ENCODE measurements around the gene AMIGO2.

Gene AMIGO2

DNA sequence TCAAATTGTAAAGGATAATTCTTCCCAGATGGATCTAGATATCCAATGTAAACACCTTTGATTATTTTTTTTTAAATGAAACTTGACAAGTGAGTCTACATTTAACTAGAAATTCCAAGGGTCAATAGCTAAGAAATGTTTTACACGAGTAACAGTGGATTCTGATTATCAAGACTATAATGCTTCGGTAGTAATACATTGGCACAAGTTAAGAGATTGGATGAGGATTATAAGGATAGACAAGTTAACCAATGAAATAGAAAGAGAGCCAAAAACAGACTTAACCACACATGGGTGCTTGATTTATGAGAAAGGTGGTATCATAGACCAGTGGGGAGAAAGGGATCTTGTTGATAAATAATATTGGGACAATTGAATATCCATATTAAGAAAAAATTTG lies 40.7 kb downstream of the AMIGO2 start:
- no peak overlapping the region for H3K4me3 ChIP-seq (ENCODE audit: insufficient read depth, low read length, poor library complexity, severe bottlenecking)

DNA sequence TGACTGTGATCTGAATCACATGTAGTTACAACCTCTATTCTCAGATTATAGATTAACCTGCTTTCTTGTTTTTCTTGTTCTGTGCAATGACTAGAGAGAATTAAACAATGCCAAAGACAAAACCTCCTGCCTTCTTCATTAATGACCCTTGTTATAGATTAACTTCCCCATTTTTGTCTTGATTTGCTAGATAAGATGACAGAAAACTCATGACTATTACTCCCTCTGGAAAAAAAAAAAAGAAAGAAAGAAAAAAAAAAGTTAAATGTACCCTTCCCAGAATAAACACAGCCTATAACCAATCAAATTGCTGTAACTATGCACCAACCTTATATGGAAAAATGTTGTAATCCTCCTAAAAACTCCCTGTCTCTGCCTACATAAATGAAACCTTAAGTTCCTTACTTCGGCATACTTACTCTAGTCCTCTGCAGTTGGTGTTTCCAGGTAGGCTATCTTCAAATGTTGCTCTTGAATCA lies 41.5 kb downstream of the AMIGO2 start:
- Histone ChIP-seq H3K4me3 (ENCODE audit: insufficient read depth, low read length, poor library complexity, severe bottlenecking) (no peak overlapping the region), H3F3A (ENCODE audit: insufficient read depth) (no peaks in the 10 kb centered on the region), H3K27ac (ENCODE audit: low read depth, low read length) (no peak overlapping the region), H3K9me3 (ENCODE audit: insufficient read depth, low read length) (no peaks in the 10 kb centered on the region), H2AFZ (ENCODE audit: low read depth, low read length, severe bottlenecking) (no peak overlapping the region), H3K27me3 (ENCODE audit: low read length) (no peaks in the 10 kb centered on the region), H3K9ac (ENCODE audit: low read length) (no peak overlapping the region), H3K79me2 (ENCODE audit: insufficient read depth, low read length) (no peaks in the 10 kb centered on the region), H3K36me3 (ENCODE audit: low read length) (no peaks in the 10 kb centered on the region), H4K20me1 (ENCODE audit: low read depth, low read length) (no peaks in the 10 kb centered on the region), H3K4me2 (ENCODE audit: low read depth, low read length, poor library complexity, severe bottlenecking) (no peak overlapping the region), H3K9me2 (replicated peaks; ENCODE audit: insufficient read depth, low read length) (no peaks in the 10 kb centered on the region)
- TF ChIP-seq, protein P1, sequence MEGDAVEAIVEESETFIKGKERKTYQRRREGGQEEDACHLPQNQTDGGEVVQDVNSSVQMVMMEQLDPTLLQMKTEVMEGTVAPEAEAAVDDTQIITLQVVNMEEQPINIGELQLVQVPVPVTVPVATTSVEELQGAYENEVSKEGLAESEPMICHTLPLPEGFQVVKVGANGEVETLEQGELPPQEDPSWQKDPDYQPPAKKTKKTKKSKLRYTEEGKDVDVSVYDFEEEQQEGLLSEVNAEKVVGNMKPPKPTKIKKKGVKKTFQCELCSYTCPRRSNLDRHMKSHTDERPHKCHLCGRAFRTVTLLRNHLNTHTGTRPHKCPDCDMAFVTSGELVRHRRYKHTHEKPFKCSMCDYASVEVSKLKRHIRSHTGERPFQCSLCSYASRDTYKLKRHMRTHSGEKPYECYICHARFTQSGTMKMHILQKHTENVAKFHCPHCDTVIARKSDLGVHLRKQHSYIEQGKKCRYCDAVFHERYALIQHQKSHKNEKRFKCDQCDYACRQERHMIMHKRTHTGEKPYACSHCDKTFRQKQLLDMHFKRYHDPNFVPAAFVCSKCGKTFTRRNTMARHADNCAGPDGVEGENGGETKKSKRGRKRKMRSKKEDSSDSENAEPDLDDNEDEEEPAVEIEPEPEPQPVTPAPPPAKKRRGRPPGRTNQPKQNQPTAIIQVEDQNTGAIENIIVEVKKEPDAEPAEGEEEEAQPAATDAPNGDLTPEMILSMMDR (IDR thresholded peaks at IDR 0.05; ENCODE audit: insufficient read depth, low read length, poor library complexity, severe bottlenecking), result no peak
- no peak for TF ChIP-seq EZH2phosphoT487 (conservative IDR thresholded peaks at IDR 0.05; ENCODE audit: low read length)

More for the DNA sequence above, 40.7 kb downstream of the AMIGO2 start:
- Histone ChIP-seq H2AFZ (ENCODE audit: low read depth, low read length, severe bottlenecking) (no peak overlapping the region), H4K20me1 (ENCODE audit: low read depth, low read length) (no peaks in the 10 kb centered on the region), H3K9me2 (replicated peaks; ENCODE audit: insufficient read depth, low read length) (no peaks in the 10 kb centered on the region), H3K27me3 (ENCODE audit: low read length) (no peaks in the 10 kb centered on the region), H3K4me2 (ENCODE audit: low read depth, low read length, poor library complexity, severe bottlenecking) (no peak overlapping the region), H3K36me3 (ENCODE audit: low read length) (no peaks in the 10 kb centered on the region), H3K9ac (ENCODE audit: low read length) (no peak overlapping the region), H3K79me2 (ENCODE audit: insufficient read depth, low read length) (no peaks in the 10 kb centered on the region), H3K9me3 (ENCODE audit: insufficient read depth, low read length) (no peaks in the 10 kb centered on the region), H3F3A (ENCODE audit: insufficient read depth) (no peaks in the 10 kb centered on the region), H3K27ac (ENCODE audit: low read depth, low read length) (no peak overlapping the region)
- no peak for TF ChIP-seq EZH2phosphoT487 (conservative IDR thresholded peaks at IDR 0.05; ENCODE audit: low read length)
- TF ChIP-seq, protein P1 (IDR thresholded peaks at IDR 0.05; ENCODE audit: insufficient read depth, low read length, poor library complexity, severe bottlenecking), result no peak

DNA sequence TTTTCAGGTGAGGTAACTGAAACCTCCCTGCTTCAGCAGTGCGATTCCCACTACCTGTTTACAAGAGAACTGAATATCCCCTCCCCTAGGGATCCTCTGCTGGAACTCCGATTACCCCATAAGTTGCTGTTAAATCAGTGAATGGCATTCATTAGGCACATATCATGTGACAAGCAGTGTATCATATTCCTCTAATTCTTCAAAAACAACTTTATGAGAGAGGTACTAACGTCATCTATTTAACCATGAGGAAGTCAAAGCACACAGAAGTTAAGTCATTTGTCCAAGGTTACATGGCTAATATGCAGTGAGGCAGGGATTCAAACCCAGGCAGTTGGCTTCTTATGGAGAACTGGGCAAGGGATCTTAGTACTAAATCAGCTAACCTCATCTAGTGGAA lies 44.3 kb downstream of the AMIGO2 start:
- no peaks in the 10 kb centered on the region for H3F3A ChIP-seq (ENCODE audit: insufficient read depth)
- TF ChIP-seq, protein P1 (IDR thresholded peaks at IDR 0.05; ENCODE audit: insufficient read depth, low read length, poor library complexity, severe bottlenecking), result no peak
- TF ChIP-seq EZH2phosphoT487 (conservative IDR thresholded peaks at IDR 0.05; ENCODE audit: low read length), result no peak
- no peak overlapping the region for H3K27ac ChIP-seq (ENCODE audit: low read depth, low read length)
- H3K9me3 ChIP-seq (ENCODE audit: insufficient read depth, low read length), result no peaks in the 10 kb centered on the region
- no peaks in the 10 kb centered on the region for H3K36me3 ChIP-seq (ENCODE audit: low read length)
- H4K20me1 ChIP-seq (ENCODE audit: low read depth, low read length), result no peaks in the 10 kb centered on the region
- no peaks in the 10 kb centered on the region for H3K79me2 ChIP-seq (ENCODE audit: insufficient read depth, low read length)
- no peak overlapping the region for H3K4me3 ChIP-seq (ENCODE audit: insufficient read depth, low read length, poor library complexity, severe bottlenecking)
- no peak overlapping the region for H3K4me2 ChIP-seq (ENCODE audit: low read depth, low read length, poor library complexity, severe bottlenecking)
- H2AFZ ChIP-seq (ENCODE audit: low read depth, low read length, severe bottlenecking), result no peak overlapping the region
- H3K9ac ChIP-seq (ENCODE audit: low read length), result no peak overlapping the region
- no peaks in the 10 kb centered on the region for H3K9me2 ChIP-seq (replicated peaks; ENCODE audit: insufficient read depth, low read length)
- no peaks in the 10 kb centered on the region for H3K27me3 ChIP-seq (ENCODE audit: low read length)
